IPS-18c (cell line): ENCODE measurements around the gene FIZ1.
"Not testable (repeated sequence)": the region's sequence is repeated elsewhere in the genome, so short reads cannot be mapped to it uniquely, and the experiment has no call there.

Experiments
- H3K4me3 ChIP-seq: 2 replicates; pipeline ENCODE4 v1.7.0; 2013; ENCODE audit warnings: low read depth, mild to moderate bottlenecking, low read length, moderate library complexity; ENCODE audit not compliant: insufficient read depth
- H3K9me3 ChIP-seq: one replicate; pipeline ENCODE4 v1.6.1; 2013; ENCODE audit warnings: mild to moderate bottlenecking, low read length, moderate library complexity; ENCODE audit not compliant: control insufficient read depth, insufficient read depth

The FIZ1 gene

DNA sequence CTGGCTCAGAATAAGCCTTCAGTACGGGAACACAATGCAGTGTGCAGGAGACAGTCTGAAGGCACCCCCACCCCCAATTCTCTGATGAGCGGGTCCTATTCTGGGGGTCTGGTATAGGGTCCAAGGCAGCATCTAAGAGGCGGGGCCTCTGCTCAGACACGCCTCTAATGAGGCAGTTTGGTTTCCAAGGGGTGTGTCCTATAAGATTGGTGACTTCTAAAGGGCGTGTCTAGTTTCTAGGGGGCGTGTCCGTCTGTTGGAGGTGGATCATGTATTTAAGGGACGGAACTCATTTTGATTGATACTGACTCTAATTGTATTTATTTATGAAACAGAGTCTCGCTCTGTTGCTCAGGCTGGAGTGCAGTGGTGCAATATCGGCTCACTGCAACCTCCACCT, 8.7 kb downstream of the FIZ1 start:
- Histone ChIP-seq H3K4me3 (no peak overlapping the region), H3K9me3 (no peaks in the 10 kb centered on the region)

DNA sequence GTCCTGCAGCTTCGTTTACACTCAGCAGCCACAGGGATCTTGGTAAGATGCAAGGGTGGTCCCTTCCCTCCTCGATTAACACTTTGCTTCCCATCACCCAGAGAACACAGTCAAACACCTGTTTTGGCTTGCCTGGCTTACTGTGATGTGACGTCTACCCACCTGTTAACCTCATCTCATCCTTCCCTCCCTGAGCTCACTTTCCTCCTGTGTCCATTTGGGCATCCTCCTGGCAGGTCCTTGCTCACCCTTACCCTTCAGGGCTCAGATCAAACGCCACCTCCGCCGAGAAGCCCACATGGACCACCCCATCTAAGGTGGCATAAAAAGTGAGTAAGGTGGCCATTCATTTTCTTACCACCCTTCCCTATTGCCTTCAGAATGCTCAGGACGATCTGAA, 9.2 kb downstream of the FIZ1 start:
- H3K4me3 ChIP-seq, result no peak overlapping the region
- no peaks in the 10 kb centered on the region for H3K9me3 ChIP-seq

DNA sequence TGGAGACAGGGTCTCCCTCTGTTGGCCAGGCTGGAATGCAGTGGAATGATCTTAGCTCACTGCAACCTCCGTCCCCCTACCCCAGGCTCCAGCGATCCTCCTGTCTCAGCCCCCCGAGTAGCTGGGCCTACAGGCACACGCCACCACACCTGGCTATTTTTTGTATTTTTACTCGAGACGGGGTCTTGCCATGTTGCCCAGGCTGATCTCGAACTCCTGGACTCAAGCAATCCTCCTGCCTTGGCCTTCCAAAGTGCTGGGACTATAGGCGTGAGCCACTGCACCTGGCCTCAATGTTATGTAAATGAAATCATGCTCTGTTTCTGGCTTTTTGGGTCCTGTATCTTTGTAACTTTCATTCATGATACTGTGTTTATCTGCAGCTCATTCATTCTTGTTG, 10.6 kb downstream of the FIZ1 start:
- no peak overlapping the region for H3K4me3 ChIP-seq
- no peaks in the 10 kb centered on the region for H3K9me3 ChIP-seq

DNA sequence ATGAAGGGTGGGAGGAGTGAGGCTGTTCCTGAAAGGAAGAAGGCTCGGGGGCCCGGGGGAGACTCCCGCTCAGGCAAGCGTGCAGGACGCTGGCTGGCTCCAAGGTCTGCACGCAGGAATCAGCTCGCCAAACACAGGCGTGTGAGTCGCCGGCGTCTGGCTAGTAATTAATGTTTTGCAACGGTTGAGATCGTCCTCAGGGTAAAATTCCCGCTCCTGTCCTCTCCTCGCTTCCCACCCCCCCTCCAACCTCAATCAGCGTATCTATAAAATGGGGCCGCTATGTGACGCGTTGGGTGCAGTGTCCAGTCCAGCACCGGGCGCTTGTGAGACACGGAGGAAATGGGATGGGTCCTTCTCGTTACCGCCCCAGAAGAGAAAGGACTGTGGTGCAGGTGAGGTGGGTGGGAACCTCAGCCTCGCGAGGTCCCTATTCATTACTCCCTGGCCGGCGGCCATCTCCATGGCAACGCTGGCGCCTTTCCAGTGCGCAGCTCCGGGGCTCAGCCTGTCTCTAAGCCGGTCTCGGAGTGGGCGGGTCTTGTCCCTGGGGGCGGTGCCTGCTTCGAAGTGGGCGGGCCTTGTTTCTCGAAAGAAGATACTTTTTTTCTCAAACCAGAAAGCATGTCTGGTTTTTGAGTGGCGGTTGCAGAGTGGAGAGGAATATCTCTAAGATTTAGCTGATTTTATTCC, 12.2 kb downstream of the FIZ1 start:
- Histone ChIP-seq H3K4me3 (peak overlapping the region; percentile 55; the same call in 1 of the 2 replicates), H3K9me3 (no peaks in the 10 kb centered on the region)

DNA sequence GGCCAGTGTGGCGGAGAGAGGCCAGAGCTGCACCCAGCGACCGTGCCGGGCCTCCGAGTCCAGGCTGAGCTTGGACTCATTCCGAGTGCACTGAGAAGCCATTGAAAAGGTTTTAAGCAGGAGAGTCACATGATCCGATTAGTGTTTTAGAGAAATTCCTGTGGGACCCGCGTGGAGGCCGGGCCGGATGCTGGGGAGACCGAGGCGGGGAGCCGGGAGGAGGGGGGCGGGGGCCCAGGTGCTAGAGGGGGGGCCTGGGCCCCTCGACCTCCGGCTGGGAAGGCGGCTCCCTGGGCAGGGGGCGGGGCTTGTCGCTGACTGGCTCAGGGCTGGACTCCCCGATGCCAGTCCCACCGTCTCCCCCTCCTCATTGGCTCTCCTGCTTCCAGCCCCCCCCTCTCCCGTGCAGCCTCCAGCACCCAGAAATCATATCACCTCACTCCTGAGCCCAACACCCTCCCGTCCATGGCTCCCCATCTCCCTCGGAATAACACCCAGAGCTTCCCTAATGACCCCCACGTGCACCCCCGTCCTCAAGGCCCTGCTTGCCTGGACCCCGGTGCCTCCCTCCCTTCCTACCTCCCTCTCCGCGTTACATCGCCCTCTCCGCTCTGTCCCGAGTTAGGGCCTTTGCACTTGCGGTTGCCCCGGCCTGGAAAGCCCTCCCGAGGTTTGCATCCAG, 13.5 kb downstream of the FIZ1 start:
- H3K9me3 ChIP-seq, result no peaks in the 10 kb centered on the region
- peak overlapping the region; percentile 58 for H3K4me3 ChIP-seq

DNA sequence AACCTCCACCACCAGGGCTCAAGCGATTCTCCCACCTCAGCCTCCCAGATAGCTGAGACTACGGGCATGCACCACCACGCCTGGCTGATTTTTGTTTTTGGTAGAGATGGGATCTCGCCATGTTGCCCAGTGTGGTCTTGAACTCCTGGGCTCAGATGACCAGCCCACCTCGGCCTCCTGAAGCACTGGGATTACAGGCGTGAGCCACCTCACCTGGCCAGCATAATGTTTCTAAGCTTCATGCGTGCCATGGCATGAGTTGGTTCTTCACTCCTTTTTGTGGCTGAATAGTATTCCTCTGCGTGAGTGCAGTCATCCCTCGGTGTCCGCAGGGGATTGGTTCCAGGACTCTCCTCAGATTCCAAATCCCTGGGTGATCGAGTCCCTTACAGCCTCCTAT, 14.4 kb downstream of the FIZ1 start:
- Histone ChIP-seq H3K4me3 (no peak overlapping the region), H3K9me3 (no peaks in the 10 kb centered on the region)

DNA sequence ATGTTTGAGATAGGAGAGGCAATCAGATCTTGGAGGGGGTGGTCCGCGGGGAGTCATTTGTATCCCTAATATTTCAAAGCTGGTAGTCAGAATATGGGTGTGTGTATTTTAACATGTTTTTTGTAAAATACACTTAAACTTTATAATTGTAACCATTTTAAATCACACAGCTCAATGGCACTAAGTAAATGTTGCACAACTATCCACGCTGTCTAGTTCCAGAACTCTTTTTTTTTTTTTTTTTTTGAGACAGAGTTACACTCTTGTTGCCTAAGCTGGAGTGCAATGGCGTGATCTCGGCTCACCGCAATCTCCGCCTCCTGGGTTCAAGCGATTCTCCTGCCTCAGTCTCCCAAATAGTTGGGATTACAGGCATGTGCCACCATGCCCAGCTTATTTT, 15.4 kb downstream of the FIZ1 start:
- H3K4me3 ChIP-seq, H3K9me3 ChIP-seq: not testable (repeated sequence)

DNA sequence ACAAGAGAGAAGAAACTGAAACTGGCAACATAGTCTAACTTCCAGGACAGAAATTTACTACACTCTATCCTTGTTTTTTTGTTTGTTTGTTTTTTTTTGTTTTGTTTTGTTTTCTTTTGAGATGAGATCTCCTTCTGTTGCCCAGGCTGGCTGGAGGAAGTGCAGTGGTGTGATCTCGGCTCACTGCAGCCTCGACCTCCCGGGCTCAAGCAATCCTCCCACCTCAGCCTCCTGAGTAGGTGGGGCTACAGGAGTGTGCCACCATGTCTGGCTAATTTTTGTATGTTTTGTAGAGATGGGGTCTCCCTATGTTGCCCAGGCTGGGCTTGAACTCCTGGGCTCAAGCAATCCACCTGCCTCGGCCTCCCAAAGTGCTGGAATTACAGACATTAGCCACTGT, 17.0 kb downstream of the FIZ1 start:
- H3K4me3 ChIP-seq, H3K9me3 ChIP-seq: not testable (repeated sequence)

DNA sequence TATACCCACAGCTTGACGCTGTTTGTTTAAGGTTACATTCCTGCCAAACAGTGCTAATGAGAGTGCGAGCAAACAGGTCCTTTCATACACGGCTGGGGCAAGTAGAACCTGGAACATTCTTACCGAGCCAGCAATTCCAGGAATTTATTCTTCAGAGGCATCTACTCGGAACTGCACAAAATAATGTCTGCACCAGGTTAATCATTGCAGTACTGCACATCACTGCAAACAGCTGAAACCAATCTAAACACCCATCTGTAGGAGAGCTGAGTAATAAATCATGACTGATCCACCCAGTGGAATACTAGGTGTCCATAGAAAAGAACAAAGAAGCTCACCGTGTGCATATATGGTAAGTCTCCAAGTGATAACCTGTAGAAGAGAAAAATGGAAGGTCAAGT, 17.5 kb downstream of the FIZ1 start:
- no peak overlapping the region for H3K4me3 ChIP-seq
- H3K9me3 ChIP-seq, result no peaks in the 10 kb centered on the region

DNA sequence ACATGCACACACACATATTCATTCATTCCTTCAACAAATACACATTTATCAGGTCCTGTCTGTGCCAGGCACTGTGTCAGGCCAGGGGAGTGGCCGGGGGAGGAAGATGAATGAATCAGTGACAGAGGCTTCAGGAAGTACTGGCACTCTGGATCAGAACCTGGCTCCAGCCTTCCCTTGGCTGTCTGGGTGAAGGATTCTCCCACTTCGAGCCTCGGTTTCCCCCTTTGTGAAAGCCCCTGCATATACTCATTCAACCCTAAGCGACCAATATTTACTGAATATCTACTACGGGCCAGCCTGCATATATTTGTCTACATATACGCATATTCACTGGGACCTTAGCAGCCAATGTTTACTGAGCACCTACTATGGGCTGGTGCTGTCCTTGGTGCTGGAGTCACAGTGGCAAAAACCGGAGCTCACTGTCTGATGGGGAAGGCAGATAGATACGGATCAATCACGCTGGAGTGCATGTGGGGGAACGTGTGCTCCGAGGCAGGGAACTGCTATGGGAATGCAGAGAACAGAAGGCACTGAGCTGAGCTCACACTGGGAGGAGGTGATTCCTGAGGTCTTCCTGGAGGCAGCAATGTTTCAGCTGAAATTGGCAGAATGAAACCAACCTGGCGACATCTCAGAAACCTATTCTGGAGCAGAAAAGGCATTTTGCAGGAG, 18.0 kb downstream of the FIZ1 start:
- Histone ChIP-seq H3K4me3 (peak overlapping the region; percentile 75; the same call in 1 of the 2 replicates), H3K9me3 (no peaks in the 10 kb centered on the region)

DNA sequence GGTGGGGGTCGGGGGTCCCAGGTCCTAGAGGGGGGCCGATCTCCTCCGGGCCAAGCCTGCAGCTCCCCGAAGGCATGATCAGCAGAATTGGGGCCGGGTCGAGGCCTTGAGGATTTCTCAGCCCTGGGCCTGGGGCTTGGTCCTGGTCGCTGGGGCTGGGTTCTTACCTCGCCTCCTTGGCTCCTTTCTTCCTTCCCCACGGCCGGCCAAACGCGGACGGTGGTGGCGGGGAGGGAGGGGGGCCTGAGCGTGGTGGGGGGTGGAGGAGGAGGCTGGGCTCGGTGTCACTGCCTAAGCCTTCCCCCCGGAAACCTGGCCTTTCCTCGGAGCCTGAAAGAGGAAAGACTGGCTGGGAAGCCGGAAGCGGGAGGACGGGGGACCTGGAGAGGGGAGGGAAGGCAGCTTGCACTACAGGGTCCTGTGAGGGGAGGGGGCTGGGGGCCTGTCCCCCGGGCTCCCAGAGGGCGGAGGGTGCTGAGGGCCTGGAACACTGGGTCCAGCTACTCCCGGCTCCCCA, 18.6 kb downstream of the FIZ1 start, which contains the start of gene ZNF579:
ZNF579 (minus strand) TSS at position 221 of the 517 bp plus-strand sequence. CDS start 1,209 bp downstream, outside the sequence.
- no peaks in the 10 kb centered on the region for H3K9me3 ChIP-seq
- H3K4me3 ChIP-seq, result peak within 1 kb of the TSS; percentile 75

DNA sequence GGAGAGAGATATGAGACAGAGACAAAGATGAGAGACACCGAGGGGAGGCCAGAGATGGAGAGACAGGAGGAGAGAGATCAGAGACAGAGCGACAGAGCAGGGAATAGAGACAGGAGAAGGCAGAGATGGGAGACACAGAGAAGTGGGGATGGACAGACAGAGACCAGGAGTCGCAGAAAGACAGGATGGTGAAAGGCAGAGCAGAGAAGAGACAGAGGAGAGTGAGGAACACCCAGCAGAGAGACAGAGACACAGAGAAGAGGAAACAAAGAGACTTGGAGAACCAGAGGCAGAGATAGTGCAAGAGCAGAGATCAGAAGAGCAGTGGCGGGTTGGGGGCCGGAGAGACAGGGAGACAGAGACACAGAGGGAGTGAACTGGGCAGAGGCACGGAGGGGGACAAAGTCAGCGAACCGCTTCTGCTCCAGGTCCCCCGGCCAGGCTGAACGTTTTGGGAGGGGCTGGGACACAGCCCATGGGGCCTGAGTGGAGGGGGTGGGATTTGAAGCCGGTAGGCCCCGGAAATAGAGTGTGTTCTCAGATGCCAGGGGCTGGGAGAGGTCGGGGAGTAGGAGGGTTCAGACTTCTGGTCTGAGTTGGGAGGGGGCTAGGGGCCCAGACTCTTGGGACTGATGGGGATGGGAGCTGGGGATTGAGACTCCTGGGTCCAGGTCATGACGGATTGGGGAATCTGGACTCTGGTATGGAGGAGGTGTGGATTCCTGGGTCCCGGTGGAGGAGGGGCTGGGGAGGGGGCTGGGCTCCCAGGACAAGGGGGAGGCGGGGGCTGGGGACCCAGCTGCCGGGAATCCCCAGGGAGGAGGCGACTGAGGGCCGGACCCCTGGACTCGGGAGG, 19.3 kb downstream of the FIZ1 start:
- Histone ChIP-seq H3K4me3 (peak overlapping the region; percentile 75), H3K9me3 (no peaks in the 10 kb centered on the region)

DNA sequence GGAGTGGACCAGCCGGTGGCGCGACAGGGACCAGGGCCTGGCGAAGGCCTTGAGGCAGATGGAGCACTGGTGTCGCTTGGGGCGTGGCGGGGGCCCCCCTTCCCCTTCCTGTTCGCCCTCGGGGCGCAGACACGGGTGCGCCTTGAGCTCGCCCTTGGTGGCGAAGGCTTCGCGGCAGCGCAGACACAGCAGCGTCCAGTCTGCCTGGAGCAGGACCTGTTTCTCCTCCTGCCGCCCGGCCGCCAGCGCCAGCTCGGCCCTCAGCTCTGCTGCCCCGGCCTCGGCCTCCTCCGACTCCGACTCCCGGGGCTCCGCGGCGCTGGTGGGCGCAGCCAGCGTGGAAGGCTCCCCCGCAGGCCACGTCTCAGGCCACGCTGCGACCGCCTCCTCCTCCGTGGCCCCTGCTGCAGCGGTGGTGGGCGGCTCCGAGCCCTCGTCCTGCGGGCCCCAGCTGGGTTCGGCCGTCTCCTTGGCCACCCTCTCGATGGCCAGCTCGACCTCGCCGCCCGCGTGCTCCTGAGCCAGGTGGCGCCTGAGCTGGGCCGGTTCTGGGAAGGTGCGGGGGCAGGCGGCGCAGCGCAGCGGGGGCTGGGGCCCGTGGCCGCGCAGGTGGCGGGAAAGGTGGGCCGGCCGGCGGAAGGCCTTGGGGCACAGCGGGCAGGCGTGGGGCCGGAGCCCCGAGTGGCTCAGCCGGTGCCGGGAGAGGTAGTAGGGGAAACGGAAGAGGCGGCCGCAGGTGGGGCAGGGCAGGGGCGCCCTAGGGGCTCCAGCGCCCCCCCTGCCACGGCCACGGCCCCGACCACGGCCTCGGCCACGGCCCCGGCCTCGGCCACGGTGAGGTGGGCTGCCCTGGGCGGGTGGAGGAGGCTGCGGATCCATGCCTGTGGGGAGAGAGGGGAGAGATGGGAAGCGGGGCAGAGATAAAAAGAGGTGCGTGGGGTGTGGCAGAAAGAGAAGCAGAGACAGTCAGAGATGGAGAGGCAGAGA, 20.3 kb downstream of the FIZ1 start:
- peak overlapping the region; percentile 75; the same call in 1 of the 2 replicates for H3K4me3 ChIP-seq

DNA sequence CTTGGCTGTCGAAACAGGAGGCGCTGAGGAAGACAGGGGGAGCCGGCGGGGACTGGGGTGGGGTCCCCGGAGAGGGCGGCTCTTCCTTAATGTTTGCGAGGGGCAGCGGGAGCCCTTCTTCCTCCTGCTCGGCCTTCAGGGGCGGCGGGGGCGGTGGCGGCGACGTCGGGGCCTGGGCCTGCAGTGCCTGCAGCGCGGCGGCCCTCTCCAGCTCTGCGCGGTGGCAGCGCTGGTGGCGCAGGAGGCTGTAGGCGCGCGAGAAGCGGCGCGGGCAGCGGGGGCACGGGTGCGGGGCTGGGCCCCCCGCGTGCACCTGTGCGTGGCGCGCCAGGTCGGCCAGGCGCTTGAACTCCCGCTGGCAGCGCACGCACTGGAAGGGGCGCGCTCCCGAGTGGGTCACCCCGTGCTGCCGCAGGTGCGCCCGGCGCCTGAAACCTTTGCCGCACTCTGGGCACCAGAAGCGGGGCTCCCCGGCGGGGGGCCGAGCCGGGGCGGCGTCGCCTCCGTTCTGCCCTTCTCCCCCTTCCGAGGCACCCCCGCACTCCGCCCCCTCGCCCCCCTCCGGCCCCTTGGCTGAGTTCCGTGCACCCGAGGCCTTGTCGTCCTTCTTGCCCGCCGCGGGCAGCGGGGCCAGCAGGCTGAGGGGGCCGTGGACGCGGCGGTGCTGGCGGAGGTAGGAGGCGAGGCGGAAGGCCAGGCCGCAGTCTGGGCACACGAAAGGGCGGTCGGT, 21.1 kb downstream of the FIZ1 start:
- Histone ChIP-seq H3K4me3 (no peak overlapping the region), H3K9me3 (no peaks in the 10 kb centered on the region)

More for the DNA sequence above, 20.3 kb downstream of the FIZ1 start:
- H3K9me3 ChIP-seq, result no peaks in the 10 kb centered on the region

DNA sequence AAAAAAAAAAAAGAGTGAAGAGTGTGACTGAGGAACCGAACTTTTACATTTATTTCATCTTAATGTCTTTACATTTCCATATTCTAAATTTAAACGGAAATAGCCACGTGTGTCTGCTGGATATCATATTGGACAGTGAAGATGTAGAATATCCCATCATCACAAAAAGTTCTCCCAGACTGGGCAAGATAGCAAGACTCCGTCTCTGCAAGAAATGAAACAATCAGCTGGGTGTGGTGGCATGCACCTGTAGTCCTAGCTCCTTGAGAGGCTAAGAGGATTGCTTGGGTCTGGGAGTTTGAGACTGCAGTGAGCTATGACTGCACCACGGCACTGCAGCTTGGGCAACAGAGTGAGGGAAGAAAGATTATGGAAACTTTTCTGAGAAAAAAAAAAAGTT, 22.6 kb downstream of the FIZ1 start:
- H3K9me3 ChIP-seq, result no peaks in the 10 kb centered on the region
- no peak overlapping the region for H3K4me3 ChIP-seq
